Suppressor macrophage treated with lipopolysaccharide for 1 hour (primary cell): Measurements from ENCODE around the gene MYH6.

Experiments
- DNase-seq, 3 donors: peaks; one replicate each; pipeline ENCODE4 v3.0.0-alpha.2; 2020 to 2022

The MYH6 gene

GRCh38 chr14:23353433-23353780 is 54.7 kb downstream of the MYH6 start:
- no peak for DNase-seq

DNA sequence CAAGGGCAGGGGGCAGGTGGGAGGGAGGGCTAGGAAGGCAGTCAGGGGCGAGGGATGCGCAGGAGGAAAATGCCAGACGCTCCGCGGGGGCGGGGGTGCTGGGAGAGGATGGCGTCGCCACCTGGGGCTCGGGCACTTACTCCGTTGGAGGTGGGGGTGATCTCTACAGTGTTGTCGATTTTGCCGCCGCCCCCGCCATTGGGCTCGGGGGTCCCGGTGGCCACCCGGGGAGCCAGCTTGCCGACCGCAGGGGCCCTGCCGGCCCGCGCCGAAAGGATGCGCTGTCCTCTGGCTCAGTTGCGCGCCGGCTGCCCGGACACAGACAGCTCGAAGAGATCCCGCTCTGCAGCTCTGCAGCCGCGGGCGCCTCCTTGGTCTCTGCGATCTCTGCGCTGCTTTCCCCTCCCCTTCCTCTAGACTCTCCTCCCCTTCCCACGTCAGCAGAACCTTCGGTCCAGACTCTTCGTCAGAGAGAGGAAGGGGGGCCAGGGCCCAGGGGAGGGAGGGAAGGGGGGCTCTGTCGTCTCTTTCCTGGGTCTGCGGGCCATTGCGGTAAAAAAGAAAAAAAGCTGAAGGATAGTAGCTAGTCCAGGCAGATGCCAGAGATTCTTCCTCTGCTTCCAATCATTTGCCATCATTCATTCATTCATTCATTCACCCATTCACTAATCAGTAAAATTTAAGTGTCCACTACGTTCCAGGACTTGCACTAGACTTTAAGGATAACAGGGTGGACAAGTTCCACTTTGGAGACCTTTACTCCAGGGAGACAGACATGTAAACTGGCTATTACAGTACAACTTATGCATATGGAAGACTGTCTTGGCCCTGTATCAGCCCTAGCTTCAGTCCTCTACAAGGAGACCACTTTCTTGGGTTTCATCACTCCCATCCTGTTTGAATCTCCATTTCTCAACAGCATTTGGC is 55.3 kb downstream of the MYH6 start, which contains the start of gene SLC22A17:
Gene SLC22A17 (minus strand): TSS at position 382 of the 927 bp plus-strand sequence.
- DNase-seq: peak; percentile 25 to 43 (median 30)

GRCh38 chr14:23351681-23352505 is 56.2 kb downstream of the MYH6 start:
- no peak for DNase-seq

- DNase-seq: no peak
These were observed 58.8 kb downstream of the MYH6 start for GRCh38 chr14:23349156-23349845.

DNA sequence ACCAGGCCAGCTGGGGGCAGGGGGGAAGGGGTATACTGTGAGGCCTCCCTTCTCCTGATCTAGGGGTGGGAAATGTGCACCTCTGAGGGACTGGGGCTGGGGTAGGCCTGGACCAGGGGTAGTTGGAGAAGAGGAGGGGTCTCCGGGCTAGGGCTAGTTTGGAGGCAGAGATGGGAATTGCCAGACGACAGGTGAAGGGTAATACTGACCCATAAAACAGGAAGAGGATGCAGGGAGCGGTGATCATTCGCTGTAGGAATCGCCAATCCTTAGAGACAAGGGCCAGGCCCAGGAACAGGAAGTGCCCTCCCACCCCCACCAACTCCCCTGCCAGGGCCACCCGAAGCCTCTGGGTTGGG is 59.8 kb downstream of the MYH6 start:
- no peak for DNase-seq

GRCh38 chr14:23347406-23348296 is 60.4 kb downstream of the MYH6 start:
- no peak for DNase-seq

DNA sequence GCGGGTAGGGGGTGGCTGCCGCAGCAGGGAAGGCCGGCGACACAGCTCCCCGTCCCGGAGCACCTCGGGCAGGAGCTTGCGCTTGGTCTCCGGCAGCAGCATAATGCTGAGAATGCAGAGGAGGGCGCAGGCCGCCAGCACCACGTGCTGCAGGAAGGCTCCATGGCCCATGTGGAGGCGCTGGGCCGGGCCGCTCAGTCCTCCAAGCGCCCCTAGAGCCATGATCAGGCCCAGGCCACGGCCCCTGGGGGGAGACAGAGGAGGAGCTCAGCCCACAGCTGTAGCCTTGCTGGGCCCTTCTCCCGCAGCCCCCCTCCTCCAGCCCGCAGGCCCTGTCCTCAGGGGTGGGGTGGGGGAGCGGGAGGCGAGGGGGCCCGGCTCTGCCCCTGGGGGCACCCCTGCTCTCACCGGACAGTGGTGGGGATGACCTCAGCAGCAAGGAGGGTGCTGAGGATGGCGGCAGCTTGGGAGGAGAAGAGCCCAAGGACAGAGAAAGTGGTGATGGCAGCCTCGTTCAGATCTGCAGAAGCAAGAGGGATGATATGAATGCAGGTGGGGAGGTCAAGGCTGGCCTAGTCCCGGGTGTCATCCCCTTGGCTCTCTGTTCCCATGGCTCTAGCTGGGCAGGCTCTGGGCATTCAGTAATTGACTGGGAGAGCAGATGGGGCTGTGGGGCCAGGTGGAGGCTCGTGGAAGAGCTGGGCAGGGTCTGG is 61.2 kb downstream of the MYH6 start:
- DNase-seq: no peak

DNA sequence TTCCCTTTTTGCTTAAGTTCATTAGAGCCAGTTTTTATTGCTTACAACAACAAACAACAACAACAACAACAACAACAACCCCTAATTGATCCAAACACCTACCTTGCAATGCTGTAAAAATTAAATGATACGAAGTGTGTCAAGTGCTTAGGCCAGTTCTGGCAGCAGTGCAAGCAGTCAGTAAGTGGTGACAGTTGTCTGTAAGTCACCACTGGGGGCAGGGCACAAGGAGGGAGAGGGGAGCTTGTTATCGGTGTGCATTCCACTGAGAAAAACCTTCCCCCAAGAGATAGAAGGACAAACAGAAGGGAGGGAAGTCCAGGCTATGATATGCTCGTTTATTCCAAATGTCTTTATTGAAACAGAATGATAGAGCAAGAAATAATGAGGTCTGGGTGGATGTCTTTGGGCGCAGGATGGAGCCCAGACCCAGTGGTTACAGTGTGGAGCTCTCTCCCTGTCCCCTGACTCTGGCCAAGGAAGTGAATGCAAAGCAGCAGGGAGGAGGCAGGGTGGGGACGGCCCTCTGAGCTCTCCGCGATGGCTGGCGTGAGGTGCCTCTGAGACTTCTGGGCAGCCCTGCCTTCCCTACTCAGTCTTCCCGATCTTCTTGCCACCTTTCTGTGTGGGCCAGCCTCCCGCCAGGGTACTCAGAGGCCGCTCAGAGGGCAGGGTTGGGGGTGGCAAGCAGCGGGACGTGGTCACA is 61.9 kb downstream of the MYH6 start:
- no peak for DNase-seq

GRCh38 chr14:23344481-23344880 is 63.6 kb downstream of the MYH6 start:
- DNase-seq: no peak

GRCh38 chr14:23339506-23340268 is 68.4 kb downstream of the MYH6 start:
- no peak for DNase-seq

DNA sequence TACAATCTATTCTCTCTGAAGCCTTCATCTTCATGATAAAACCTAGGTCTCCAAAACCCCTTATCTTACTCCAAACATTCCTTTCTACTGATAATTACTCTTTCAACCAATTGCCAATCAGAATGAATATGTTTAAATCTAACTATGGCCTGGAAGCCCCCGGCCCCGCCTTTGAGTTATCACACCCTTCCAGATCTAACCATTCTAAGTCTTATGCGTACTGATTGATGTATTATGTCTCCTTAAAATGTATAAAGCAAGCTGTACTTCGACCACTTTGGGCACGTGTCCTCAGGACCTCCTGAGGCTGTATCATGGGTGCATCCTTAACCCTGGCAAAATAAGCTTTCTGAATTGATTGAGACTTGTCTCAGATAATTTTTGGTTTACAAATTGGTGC is 72.5 kb downstream of the MYH6 start:
- no peak for DNase-seq
